Astrocyte of the cerebellum (primary cell): ENCODE data around the gene PSMC4.
A peak's percentile ranks its signal among the peaks of the same experiment; 100 is the strongest.

Experiments used
- DNase-seq: peaks from one replicate; pipeline ENCODE4 v3.0.0-alpha.2; 2011; ENCODE audit warnings: low read depth
- H3K4me3 ChIP-seq: 2 replicates; pipeline ENCODE4 v1.5.1; 2011; ENCODE audit warnings: mild to moderate bottlenecking, low read depth, low read length, moderate library complexity
- in situ Hi-C: cut with HindIII; loops from 2 replicates; pipeline ENCODE4 v1.10.0; 2017; ENCODE audit warnings: low sequenced_read_pairs
- TF ChIP-seq, protein P1 (sequence below): IDR thresholded peaks from 2 replicates; pipeline ENCODE4 v1.5.1; 2012; ENCODE audit warnings: low read length, low read depth, moderate library complexity, mild to moderate bottlenecking; ENCODE audit errors: missing control alignments

The PSMC4 gene

GRCh38 chr19:39970675-39971379 lies at the start of gene PSMC4:
PSMC4 (plus strand) TSS chr19:39971165; CDS start chr19:39971203, 38 bp downstream.
- H3K4me3 ChIP-seq = peak within 1 kb of the TSS; percentile 99
- in situ Hi-C loops = no loop called here
- peak; percentile 97 for DNase-seq
- TF ChIP-seq, protein P1, sequence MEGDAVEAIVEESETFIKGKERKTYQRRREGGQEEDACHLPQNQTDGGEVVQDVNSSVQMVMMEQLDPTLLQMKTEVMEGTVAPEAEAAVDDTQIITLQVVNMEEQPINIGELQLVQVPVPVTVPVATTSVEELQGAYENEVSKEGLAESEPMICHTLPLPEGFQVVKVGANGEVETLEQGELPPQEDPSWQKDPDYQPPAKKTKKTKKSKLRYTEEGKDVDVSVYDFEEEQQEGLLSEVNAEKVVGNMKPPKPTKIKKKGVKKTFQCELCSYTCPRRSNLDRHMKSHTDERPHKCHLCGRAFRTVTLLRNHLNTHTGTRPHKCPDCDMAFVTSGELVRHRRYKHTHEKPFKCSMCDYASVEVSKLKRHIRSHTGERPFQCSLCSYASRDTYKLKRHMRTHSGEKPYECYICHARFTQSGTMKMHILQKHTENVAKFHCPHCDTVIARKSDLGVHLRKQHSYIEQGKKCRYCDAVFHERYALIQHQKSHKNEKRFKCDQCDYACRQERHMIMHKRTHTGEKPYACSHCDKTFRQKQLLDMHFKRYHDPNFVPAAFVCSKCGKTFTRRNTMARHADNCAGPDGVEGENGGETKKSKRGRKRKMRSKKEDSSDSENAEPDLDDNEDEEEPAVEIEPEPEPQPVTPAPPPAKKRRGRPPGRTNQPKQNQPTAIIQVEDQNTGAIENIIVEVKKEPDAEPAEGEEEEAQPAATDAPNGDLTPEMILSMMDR = peak; percentile 68

- no peak for DNase-seq
- in situ Hi-C loops = no loop called here
- no peak overlapping the region for H3K4me3 ChIP-seq
- TF ChIP-seq, protein P1 = no peak
These were observed 47.1 kb upstream of the PSMC4 start for GRCh38 chr19:39923862-39924261.

GRCh38 chr19:39924389-39924788 lies 46.6 kb upstream of the PSMC4 start:
- TF ChIP-seq, protein P1 = no peak
- no peak overlapping the region for H3K4me3 ChIP-seq
- in situ Hi-C loops = no loop called here
- DNase-seq = no peak

GRCh38 chr19:39924952-39925351 lies 46.0 kb upstream of the PSMC4 start:
- TF ChIP-seq, protein P1 = no peak
- in situ Hi-C loops = no loop called here
- H3K4me3 ChIP-seq = no peak overlapping the region
- no peak for DNase-seq

DNA sequence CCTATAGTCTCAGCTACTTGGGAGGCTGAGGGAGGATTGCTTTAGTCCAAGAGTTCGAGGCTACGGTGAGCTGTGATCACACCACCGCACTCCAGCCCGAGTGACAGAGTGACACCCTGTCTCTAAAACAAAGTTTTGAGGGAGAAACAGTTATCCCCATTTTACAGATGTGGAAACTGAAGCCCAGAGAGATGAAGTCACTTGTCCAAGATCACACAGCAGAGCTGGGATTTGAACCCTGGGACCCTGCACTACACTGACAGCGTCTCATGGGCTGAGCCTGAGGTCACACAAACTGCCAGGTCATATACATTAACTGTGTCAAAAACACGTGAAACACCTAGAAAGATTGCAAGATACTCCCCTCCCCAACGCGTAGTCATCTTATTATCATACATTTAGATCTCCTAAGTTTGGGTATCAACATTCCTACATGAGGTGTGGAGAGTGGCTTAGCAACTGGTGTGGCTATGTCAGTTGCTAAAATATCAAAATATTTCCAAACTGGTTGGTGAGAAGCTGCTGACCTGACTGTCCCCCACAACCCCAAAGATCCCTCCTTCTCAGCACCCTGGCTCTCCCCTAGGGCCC lies 44.7 kb upstream of the PSMC4 start:
- TF ChIP-seq, protein P1 = no peak
- in situ Hi-C loops = no loop called here
- DNase-seq = no peak
- H3K4me3 ChIP-seq = no peak overlapping the region

GRCh38 chr19:39927076-39927475 lies 43.9 kb upstream of the PSMC4 start:
- DNase-seq = no peak
- H3K4me3 ChIP-seq = no peak overlapping the region
- in situ Hi-C loops = no loop called here
- TF ChIP-seq, protein P1 = no peak
